Lower leg skin (tissue), 3 donors: ENCODE measurements around the gene PAEP.

ENCODE experiments used
- POLR2A ChIP-seq, 2 donors: fragments of 450-650 bp; IDR thresholded peaks; one replicate each; pipeline ENCODE4 v1.6.1; 2016 to 2017; ENCODE audit warnings: antibody characterized with exemption in 2 of 2, mild to moderate bottlenecking in 1 of 2, moderate library complexity in 1 of 2
- TF ChIP-seq, protein P1 (sequence below), 3 donors: fragments of 450-650 bp; IDR thresholded peaks; one replicate each; pipeline ENCODE4 v1.5.1; 2016; ENCODE audit warnings: antibody characterized with exemption in 3 of 3, mild to moderate bottlenecking in 3 of 3, moderate library complexity in 2 of 3

DNA sequence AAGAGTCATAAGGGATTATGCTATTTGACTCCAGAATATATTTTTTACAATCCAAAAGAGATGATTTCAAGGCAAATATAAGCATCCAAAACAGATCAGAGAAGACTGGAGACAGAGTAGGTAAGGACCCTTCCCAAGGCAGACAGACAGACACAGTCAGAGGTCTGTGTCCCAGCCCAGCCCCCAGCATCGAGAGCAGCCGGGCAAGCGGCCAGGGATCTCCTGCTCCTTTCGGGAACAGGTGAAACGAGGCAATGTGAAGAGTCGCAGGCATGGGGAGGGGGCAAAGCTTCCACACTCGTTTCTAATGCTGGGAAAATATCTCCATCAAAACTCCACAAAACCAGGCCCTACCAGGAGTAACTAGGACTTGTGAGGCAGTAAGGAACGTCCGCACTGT, 5.8 kb downstream of the PAEP start:
- TF ChIP-seq POLR2A (IDR thresholded peaks at IDR 0.05), result no peak
- TF ChIP-seq, protein P1, sequence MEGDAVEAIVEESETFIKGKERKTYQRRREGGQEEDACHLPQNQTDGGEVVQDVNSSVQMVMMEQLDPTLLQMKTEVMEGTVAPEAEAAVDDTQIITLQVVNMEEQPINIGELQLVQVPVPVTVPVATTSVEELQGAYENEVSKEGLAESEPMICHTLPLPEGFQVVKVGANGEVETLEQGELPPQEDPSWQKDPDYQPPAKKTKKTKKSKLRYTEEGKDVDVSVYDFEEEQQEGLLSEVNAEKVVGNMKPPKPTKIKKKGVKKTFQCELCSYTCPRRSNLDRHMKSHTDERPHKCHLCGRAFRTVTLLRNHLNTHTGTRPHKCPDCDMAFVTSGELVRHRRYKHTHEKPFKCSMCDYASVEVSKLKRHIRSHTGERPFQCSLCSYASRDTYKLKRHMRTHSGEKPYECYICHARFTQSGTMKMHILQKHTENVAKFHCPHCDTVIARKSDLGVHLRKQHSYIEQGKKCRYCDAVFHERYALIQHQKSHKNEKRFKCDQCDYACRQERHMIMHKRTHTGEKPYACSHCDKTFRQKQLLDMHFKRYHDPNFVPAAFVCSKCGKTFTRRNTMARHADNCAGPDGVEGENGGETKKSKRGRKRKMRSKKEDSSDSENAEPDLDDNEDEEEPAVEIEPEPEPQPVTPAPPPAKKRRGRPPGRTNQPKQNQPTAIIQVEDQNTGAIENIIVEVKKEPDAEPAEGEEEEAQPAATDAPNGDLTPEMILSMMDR (IDR thresholded peaks at IDR 0.05), result no peak
